Measurements from ENCODE around the gene NOS1AP. TPM values are rescaled to one million over a fixed set of nuclear protein-coding genes. Genes with fewer than 3 reads are reported as not detected.

The NOS1AP gene
- total RNA-seq, 2 experiments from 2014 or later, result not detected

GRCh38 chr1:162398999-162399580 lies 329.6 kb downstream of the NOS1AP start:
- Histone ChIP-seq H3K9me3 (ENCODE audit: low read length) (no peaks in the 10 kb centered on the region), H3K9me2 (ENCODE audit: insufficient read depth, low read length) (no peaks in the 10 kb centered on the region), H3K4me1 (ENCODE audit: insufficient read depth, low read length, poor library complexity, severe bottlenecking) (no peaks in the 10 kb centered on the region), H3K27ac (ENCODE audit: low read depth, low read length, poor library complexity, severe bottlenecking) (no peak overlapping the region), H3K79me2 (ENCODE audit: insufficient read depth, low read depth, low read length) (no peaks in the 10 kb centered on the region), H3K4me3 (ENCODE audit: low read depth, low read length, poor library complexity, severe bottlenecking) (no peak overlapping the region), H3K36me3 (ENCODE audit: insufficient read depth, low read length) (no peaks in the 10 kb centered on the region), H4K20me1 (ENCODE audit: insufficient read depth, low read length) (no peaks in the 10 kb centered on the region), H3K4me2 (ENCODE audit: low read length) (no peak overlapping the region), H2AFZ (ENCODE audit: low read length) (no peak overlapping the region)
- CTCF ChIA-PET (ENCODE audit: unreplicated experiment), result no interaction called here
- TF ChIP-seq CTCF (conservative IDR thresholded peaks at IDR 0.05; ENCODE audit: low read length) (no peak), EZH2phosphoT487 (IDR thresholded peaks at IDR 0.05; ENCODE audit: borderline replicate concordance, low read depth, low read length) (no peak)
- no peak for DNase-seq (ENCODE audit: low spot score)
- BruUV-seq (replicated peaks), result no TSS peak
- intact Hi-C loops (cut with micrococcal nuclease; ENCODE audit: unreplicated experiment), result no loop called here
- POLR2A ChIA-PET, result interaction anchor here (0.7 to 1.4 kb wide), 2 partner anchors 8 to 650 kb away, joined by 4 read pairs; no protein-coding TSS in a partner anchor

- H4K20me1 ChIP-seq (ENCODE audit: insufficient read depth, low read length), result no peaks in the 10 kb centered on the region
- H2AFZ ChIP-seq (ENCODE audit: low read length), result no peak overlapping the region
- ChIA-PET POLR2A (interaction anchor here (1.0 kb wide), 1 partner anchor 9 kb away, joined by 3 read pairs; no protein-coding TSS in a partner anchor), CTCF (ENCODE audit: unreplicated experiment) (no interaction called here)
- no peak overlapping the region for H3K4me2 ChIP-seq (ENCODE audit: low read length)
- H3K79me2 ChIP-seq (ENCODE audit: insufficient read depth, low read depth, low read length), result no peaks in the 10 kb centered on the region
- H3K4me1 ChIP-seq (ENCODE audit: insufficient read depth, low read length, poor library complexity, severe bottlenecking), result no peaks in the 10 kb centered on the region
- no TSS peak for BruUV-seq (replicated peaks)
- H3K9me3 ChIP-seq (ENCODE audit: low read length), result no peaks in the 10 kb centered on the region
- no peak overlapping the region for H3K4me3 ChIP-seq (ENCODE audit: low read depth, low read length, poor library complexity, severe bottlenecking)
- no peak for TF ChIP-seq EZH2phosphoT487 (IDR thresholded peaks at IDR 0.05; ENCODE audit: borderline replicate concordance, low read depth, low read length)
- no peak for TF ChIP-seq CTCF (conservative IDR thresholded peaks at IDR 0.05; ENCODE audit: low read length)
- H3K36me3 ChIP-seq (ENCODE audit: insufficient read depth, low read length), result no peaks in the 10 kb centered on the region
- no peak for DNase-seq (ENCODE audit: low spot score)
- no peak overlapping the region for H3K27ac ChIP-seq (ENCODE audit: low read depth, low read length, poor library complexity, severe bottlenecking)
- intact Hi-C loops (cut with micrococcal nuclease; ENCODE audit: unreplicated experiment), result no loop called here
- H3K9me2 ChIP-seq (ENCODE audit: insufficient read depth, low read length), result no peaks in the 10 kb centered on the region
These were observed 331.4 kb downstream of the NOS1AP start for GRCh38 chr1:162400790-162401355.

- H3K27ac ChIP-seq (ENCODE audit: low read depth, low read length, poor library complexity, severe bottlenecking), result no peak overlapping the region
- ChIA-PET CTCF (ENCODE audit: unreplicated experiment) (no interaction called here), POLR2A (interaction anchor here (0.7 kb wide), 1 partner anchor 57 kb away, joined by 3 read pairs; no protein-coding TSS in a partner anchor)
- no TSS peak for BruUV-seq (replicated peaks)
- no peaks in the 10 kb centered on the region for H3K79me2 ChIP-seq (ENCODE audit: insufficient read depth, low read depth, low read length)
- no peak for DNase-seq (ENCODE audit: low spot score)
- H3K9me3 ChIP-seq (ENCODE audit: low read length), result no peaks in the 10 kb centered on the region
- no peak overlapping the region for H3K4me2 ChIP-seq (ENCODE audit: low read length)
- no peaks in the 10 kb centered on the region for H3K4me1 ChIP-seq (ENCODE audit: insufficient read depth, low read length, poor library complexity, severe bottlenecking)
- TF ChIP-seq CTCF (conservative IDR thresholded peaks at IDR 0.05; ENCODE audit: low read length) (no peak), EZH2phosphoT487 (IDR thresholded peaks at IDR 0.05; ENCODE audit: borderline replicate concordance, low read depth, low read length) (no peak)
- no peaks in the 10 kb centered on the region for H4K20me1 ChIP-seq (ENCODE audit: insufficient read depth, low read length)
- intact Hi-C loops (cut with micrococcal nuclease; ENCODE audit: unreplicated experiment), result no loop called here
- no peak overlapping the region for H3K4me3 ChIP-seq (ENCODE audit: low read depth, low read length, poor library complexity, severe bottlenecking)
- H3K36me3 ChIP-seq (ENCODE audit: insufficient read depth, low read length), result no peaks in the 10 kb centered on the region
- H2AFZ ChIP-seq (ENCODE audit: low read length), result no peak overlapping the region
- no peaks in the 10 kb centered on the region for H3K9me2 ChIP-seq (ENCODE audit: insufficient read depth, low read length)
These were observed 335.2 kb downstream of the NOS1AP start for GRCh38 chr1:162404550-162405160.

All from OCI-LY7 (cell line).